SH-SY5Y (cell line): ENCODE results near the gene LRRC14B.

ENCODE experiments used
- GATA2 ChIP-seq: IDR thresholded peaks from 2 replicates; pipeline ENCODE4 v1.6.1; 2011; ENCODE audit warnings: mild to moderate bottlenecking, low read depth, low read length
- GATA3 ChIP-seq: IDR thresholded peaks from 2 replicates; pipeline ENCODE4 v1.6.1; 2011; ENCODE audit warnings: low read depth, mild to moderate bottlenecking, low read length, moderate library complexity

GRCh38 chr5:204462-204861 is 13.2 kb downstream of the LRRC14B start:
- TF ChIP-seq GATA2 = no peak
- no peak for TF ChIP-seq GATA3
